GM19467 (cell line): Measurements from ENCODE around the gene STIP1.

Experiments
- ATAC-seq: cut with Tn5 transposase; IDR thresholded peaks from one replicate; pipeline ENCODE4 v1.9.1; 2021; ENCODE audit warnings: mild to moderate bottlenecking, moderate library complexity; ENCODE audit not compliant: unreplicated experiment

STIP1 gene

DNA sequence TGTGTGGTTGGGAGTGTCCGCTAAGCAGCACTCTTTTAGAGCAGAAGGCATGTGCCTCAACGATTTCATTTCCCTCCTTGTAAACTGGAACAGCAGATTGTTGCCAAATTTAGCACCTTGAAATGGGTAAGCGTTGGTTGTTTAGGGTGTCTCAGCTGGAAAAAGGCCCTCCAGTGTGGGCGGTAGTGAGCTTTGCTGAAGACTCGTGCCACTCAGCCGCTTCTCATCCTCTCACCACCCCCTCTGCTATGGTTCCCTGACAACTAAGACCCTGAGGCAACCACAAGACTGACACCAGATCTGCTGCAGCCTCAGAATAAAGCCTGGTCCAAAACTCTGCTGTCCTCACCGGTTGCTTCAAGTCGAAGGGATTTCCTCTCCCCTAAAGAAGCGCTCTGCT, 10.7 kb downstream of the STIP1 start:
- no peak for ATAC-seq

DNA sequence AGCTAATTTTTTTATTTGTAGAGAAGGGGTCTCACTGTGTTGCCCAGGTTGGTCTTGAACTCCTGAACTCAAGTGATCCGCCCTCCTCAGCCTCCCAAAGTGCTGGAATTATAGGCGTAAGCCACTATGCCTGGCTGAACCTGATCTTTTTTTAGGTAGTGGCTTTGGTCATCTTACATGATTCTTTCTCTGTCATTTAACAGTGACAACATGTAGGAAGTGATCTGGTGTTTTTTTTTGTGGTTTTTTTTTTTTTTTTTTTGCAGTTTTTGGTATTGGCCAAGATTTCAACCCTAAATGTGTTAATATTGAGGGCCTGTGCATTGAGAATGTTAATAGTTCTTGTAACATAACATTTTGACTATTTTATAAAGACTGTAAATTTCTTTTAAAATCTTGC, 12.5 kb downstream of the STIP1 start:
- ATAC-seq: no peak

DNA sequence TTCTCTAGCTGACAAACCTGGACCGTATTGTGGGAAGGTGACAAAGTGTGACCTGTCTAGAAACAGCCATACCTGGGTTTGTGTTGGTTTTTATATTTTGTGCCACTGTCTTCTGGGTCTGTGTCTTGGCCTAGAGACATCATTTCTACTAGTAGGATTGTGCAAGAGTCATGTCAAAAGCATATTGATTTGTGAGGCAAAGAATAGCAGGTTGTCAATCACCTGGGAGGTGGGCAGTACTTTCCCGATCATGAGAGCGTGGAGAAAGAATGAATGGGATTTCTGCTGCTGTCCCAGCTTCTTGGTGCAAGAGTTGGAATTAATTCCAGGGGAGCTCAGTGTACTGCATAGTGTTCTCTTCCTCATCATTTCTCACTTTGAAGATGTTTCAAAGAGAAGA, 15.6 kb downstream of the STIP1 start:
- no peak for ATAC-seq

DNA sequence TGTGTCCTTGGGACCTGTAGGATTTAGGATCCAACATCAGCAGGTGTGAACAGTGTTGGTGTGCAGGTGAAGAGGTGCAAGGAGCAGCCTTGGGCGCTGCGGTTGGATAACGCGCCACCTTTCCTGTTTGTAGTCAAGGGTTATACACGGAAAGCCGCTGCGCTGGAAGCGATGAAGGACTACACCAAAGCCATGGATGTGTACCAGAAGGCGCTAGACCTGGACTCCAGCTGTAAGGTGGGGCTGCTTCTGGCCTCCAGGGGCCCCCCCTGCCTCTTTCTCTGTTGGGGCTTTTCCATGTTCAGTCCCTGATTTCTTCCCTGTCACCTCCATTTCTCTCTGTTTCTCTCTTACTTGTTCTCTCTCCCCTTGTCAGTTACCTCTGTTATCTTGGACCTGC, 17.0 kb downstream of the STIP1 start:
- ATAC-seq: no peak

DNA sequence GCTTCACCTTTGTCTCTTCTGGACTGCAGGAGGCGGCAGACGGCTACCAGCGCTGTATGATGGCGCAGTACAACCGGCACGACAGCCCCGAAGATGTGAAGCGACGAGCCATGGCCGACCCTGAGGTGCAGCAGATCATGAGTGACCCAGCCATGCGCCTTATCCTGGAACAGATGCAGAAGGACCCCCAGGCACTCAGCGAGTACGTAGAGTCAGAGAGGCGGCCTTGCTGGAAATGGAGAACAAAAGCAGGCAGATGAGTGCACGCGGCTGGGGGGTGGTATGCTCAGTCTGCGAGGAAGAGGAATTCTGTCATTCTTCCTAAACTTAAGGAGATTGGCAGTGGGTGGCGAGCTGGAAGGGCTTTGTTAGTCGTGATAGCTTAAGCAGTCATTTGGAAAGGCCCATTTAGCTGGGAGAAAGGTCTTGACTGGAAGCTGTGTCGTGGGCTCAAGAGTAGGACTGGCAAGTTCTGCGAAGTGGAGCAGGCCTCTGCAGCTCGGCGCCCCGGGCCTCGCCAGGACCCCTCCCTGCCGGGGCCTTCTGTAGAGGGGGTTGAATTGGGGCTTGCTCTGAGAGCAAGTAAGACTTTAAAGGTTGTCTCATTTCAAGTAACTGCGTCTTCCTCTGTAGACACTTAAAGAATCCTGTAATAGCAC, 17.6 kb downstream of the STIP1 start:
- no peak for ATAC-seq

DNA sequence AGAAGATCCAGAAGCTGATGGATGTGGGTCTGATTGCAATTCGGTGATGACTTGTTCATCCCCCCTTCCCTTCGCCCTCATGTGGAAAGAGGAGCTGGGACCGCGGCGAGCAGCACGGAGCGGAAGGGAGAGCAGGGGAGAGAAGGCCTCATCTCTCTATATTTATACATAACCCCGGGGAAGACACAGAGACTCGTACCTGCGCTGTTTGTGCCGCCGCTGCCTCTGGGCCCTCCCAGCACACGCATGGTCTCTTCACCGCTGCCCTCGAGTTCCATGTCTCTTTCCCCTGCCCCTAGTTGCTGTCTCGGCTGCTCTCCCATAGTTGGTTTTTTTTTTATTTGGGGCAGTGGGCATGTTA, 18.1 kb downstream of the STIP1 start:
- no peak for ATAC-seq

DNA sequence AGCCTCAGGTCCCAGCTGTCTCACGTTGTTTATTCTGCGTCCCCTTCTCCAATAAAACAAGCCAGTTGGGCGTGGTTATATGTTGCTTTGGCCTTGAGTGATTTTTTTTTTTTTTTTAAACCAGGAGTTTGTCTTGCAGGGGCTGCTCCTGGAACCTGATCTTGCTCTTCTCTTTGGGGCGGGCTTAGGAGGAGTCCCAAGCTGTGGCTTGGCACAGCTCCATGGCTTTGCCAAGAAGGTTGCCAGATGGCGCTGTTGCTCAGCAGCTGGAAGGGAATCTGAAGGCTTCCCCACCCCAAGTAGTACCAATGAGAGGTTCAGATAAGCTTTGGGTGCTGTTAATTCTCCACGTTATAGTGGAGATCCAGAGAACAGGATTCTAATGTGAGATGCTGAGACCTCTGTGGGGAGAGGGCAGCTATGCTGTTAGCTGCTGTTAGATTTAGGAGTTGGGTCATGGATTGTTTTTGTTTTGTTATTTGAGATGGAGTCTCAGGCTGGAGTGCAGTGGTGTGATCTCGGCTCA, 18.6 kb downstream of the STIP1 start:
- no peak for ATAC-seq

DNA sequence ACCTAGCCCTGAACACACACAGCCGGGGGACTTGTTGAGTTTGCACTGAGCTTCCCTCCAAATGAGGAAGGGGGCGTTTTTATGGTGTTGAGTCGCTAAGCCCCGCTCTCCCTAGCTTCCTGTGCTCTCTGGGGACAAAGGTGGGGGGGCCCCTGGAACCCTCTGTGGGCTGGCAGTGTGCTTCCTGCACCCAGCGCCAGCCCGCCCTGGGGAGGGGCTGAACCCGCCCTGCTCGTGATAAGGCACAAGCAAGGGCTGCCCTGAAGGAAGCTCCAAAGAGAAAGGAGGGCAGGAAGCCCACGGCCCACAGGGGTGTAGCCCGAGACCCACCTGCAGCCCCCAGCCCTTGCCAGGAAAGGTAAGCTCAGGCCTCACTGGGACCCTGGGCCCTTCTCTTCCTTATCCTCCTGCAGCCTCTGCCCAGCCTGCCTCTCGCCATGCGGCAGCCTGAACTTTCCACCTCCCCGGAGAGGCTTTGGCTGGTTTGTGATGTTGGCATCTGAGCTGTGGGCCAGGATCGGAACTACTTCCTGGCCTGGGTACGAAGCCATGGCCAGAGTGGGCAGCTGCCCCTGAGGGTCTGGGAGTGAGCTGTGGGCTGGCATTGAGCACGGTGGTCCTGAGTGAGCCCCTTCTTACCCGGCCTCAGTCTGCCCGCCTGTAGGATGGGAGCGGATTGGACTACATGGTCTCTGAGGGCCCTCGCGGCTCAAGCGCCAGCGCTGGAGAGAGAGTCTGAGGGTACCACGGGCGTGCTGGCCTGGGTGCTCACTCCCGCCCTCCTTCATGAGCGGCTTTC, 20.7 kb downstream of the STIP1 start, which contains the start of gene FERMT3:
TSS of gene FERMT3 (plus strand) at position 265 of the 799 bp plus-strand sequence. CDS start 644 bp downstream, outside the sequence.
- no peak for ATAC-seq

DNA sequence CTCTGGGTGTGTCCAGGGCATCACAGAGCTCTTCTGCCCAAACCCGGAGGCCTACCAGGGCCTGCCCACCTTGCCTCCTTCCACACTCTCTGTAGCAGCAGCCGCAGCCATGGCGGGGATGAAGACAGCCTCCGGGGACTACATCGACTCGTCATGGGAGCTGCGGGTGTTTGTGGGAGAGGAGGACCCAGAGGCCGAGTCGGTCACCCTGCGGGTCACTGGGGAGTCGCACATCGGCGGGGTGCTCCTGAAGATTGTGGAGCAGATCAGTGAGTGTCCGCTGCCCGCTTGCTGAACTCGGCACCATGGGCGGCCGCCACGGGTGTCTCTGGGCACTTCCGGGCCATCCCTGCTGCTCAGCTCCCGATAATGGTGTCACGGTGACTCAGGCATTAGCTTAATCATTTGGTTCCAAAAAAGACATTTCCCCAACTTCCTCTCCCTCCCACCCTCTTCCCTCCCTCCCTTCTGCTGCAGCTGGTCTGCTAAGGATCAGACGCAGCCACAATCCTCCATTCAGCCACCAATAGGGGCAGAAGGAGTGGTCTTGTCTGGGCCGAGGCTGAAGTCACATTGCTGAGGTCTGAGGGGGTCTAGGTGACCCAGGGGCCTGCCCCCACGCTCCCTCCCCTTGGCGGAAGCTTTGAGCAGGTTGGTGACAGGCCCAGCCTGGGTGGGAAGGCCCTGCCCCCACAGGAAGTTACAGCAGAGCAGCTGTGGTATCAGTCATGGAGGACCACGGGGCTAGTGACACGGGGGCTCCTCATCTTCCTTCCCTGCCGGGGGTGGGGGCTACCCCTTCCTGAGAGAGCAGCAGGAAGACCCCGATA, 21.5 kb downstream of the STIP1 start:
- ATAC-seq: no peak

DNA sequence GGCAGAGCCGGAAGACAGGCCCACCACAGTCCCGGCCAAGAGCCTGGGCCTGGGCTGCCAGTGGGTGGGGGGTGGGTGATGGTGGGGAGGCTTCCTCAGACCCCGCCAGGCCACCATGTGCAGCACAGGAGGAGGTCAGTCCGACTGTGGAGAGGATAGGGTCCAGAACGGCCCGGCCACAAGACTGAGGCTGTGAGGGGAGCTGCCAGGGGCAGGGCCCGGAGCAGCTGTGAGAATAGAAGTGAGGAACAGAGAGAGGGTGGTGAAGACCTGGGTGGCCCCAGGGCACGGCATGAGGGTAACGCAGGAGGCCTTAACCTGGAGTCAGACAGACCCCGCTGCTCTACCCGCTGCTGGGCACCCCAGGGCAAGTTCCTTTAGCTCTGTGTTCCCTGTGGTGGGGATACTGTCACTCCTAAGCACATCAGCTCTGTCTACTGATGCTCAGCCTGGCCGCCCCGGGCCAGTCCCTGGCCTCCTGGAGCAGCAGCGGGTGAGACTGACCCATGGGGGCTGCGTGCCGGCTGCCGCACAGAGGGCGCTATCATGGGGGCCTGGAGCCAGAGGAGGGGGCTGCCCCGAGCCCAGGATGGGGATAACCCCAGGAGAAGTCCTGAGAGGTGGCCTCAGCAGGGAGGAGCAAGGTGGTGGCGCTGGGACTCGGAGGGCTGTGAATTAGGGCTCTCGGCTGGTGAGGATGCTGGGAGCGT, 22.3 kb downstream of the STIP1 start:
- ATAC-seq: no peak

DNA sequence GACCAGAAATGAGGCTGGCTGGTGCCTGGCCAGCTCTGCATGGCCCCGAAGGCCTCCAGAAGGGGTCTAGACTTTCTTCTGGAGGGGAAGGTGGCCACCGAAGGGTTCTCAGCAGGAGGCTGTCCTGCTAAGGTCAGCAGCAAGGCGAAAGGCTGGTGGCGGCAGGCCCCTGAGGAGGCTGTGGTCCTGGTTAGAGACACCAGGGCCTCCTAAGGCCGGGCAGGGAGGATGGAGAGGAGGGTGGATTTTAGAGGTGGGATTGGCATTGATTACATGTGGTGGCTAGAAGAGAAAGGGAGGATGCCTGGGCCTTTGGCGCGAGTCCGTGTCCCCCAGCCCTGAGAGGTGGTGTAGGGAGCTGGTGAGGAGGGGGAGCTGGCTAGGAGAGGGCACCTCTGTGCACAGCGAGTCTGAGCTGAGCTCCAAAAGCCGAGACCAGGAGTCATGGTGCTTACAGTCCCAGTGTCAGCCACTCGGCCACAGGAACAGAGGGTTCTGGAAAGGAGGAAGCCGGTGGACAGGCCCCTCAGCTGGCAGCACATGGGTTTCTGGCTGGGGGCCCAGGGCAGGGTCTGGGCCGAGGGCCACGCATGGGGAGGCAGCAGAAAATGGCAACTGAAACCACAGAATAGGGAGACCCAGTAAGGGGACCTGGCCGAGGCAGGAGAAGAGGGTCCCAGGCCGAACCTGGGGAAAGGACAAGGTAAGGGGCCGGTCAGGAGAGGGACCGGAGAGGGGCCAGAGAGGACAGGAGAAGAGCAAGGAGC, 23.0 kb downstream of the STIP1 start:
- no peak for ATAC-seq

DNA sequence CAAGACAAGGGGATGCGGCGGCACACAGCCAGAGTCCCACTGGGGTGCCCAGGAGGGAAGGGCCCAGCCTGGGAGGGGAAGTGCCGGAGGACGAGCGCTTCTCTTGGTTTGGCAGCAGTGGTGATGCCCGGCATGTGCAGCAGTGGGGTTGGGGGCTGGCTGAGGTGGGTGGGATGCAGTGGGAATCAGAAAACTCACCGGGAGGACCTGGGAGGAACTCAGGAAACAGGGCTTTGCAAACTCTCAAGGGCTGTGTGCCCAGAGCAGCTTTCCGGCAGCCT, 23.5 kb downstream of the STIP1 start:
- no peak for ATAC-seq

DNA sequence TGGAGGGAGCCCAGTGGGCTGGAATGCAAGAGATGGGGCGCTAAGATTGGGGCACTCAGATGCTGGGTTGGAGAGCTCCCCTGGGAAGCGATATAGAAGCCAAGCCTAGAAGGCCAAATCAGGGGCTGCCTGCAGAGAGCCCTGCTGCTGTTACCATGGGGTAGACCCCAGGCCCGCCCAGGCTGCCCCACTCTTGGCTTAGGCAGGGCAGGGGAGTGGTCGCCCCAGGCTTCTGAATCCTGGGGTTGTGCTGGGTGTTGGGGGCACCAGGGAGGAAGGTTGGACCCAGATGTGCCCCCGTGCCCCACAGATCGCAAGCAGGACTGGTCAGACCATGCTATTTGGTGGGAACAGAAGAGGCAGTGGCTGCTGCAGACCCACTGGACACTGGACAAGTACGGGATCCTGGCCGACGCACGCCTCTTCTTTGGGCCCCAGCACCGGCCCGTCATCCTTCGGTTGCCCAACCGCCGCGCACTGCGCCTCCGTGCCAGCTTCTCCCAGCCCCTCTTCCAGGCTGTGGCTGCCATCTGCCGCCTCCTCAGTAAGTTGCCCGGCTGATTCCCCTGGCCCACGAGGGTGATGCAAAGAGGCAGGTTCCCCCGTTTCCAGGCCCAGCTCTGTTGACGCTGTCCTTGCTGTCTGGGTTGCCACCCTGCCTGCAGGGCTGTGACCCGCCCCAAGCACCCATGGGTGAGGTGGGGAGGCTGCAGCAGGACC, 24.5 kb downstream of the STIP1 start:
- ATAC-seq: no peak

DNA sequence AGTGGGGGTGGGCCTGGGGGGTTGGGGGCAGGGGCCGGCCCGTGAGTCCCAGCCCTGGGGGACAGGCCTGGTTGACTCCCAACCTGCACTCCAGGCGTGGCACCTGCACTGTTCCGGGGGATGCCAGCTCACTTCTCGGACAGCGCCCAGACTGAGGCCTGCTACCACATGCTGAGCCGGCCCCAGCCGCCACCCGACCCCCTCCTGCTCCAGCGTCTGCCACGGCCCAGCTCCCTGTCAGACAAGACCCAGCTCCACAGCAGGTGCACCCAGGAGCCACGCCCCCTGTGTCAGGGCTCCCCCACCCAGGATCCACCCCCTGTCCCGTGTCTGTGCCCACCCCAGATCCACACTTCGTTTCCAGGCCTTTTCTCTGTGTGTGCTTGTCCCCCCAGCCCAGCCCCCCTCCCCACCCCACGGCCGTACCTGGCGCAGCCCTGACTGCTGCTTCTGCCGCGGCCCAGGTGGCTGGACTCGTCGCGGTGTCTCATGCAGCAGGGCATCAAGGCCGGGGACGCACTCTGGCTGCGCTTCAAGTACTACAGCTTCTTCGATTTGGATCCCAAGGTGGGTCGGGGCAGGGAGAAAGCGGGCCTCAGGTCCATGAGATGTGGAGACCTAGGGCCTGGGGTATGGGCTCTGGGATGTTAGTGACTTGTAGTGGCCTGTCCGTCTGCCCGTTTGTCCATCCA, 25.4 kb downstream of the STIP1 start:
- no peak for ATAC-seq

DNA sequence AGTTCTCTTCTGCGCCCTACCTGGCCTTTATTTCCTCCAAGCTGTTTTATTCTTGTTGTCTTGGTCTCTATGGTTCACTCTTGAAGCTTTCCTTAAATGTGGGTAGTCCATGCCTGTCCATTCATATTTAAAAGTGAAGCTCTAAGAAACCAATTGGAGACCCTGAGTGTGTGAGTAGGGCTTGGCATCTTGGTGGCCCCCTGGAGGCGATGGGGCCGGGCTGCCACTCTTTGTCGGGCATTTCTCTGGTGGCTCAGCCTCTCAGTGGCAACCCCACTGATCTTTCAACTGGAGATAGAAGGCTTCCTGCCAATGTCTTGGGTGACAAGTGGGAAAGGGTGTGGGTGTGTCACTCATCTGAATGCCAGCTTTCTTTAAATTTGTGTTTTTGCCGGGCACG, 30.9 kb downstream of the STIP1 start:
- ATAC-seq: no peak

DNA sequence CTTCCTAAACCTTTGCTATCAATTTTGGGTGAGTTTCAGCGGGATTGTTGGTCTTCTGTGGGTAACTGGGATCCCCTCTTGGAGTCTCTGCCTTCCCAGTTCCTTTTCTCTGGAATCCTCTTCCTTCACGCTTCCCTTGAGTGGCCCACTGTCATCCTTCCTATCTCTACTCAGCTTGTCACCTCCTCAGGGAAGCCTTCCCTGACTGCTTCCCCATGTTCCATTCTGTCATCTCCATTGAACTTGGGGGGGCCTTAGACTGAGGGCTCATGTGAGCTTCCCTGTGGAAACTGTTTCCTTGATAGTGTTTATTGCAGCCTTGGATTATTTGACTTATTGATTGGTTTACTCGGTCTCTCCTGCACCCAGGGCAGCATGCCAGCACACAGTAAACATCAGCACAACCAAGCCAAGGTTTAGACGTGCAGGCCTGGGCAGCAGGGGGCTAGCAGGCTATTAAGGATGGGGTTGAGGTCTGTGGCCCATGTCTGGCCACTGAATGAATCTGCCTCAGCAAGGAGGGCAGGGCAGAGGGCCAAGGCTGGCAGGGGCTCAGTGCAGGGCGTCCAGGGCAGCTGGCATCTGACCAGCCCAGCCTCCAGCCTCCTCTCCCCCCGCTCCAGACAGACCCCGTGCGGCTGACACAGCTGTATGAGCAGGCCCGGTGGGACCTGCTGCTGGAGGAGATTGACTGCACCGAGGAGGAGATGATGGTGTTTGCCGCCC, 32.8 kb downstream of the STIP1 start:
- ATAC-seq: no peak

DNA sequence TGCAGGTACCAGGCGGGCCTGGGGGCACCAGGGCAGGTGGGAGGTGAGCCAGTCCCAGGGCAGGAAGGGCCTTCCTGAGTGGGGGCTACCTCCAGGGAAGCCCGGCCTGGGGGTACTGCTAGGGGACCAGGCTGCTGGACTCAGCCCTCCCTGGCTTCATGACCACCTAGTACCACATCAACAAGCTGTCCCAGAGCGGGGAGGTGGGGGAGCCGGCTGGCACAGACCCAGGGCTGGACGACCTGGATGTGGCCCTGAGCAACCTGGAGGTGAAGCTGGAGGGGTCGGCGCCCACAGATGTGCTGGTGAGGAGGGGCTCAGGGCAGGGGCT, 33.3 kb downstream of the STIP1 start:
- no peak for ATAC-seq

DNA sequence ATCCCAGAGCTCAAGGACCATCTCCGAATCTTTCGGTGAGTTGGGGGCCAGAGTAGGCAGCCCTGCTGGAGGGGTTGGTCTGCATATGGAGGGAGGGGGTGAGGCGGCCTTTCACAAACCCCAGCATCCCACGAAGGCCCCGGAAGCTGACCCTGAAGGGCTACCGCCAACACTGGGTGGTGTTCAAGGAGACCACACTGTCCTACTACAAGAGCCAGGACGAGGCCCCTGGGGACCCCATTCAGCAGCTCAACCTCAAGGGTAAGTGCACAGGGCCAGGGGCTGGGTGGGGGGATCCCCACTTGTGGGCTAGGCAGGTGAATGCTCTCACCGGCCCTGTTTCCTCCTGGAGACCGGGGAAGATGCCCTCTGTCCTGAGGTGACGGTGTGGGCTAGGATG, 33.8 kb downstream of the STIP1 start:
- no peak for ATAC-seq

DNA sequence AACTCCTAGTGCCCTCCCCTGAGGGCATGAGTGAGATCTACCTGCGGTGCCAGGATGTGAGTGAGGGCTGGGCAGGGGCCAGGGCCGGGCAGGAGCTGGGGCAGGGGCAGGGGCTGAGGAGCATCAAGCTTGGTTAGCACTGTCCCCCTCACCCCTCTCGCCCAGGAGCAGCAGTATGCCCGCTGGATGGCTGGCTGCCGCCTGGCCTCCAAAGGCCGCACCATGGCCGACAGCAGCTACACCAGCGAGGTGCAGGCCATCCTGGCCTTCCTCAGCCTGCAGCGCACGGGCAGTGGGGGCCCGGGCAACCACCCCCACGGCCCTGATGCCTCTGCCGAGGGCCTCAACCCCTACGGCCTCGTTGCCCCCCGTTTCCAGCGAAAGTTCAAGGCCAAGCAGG, 34.3 kb downstream of the STIP1 start:
- no peak for ATAC-seq
